M059J (cell line): ENCODE data around the gene RPL10A. TPM values are rescaled to one million over a fixed set of nuclear protein-coding genes. Genes with fewer than 3 reads are reported as not detected.

Experiments
- DNase-seq: peaks from one replicate; pipeline ENCODE4 v3.0.0-alpha.2; 2012; ENCODE audit warnings: low read depth
- total RNA-seq: library from RNA; depleted of rRNA; stranded (reverse); fragments of >200 nt; shearing (Covaris generic); gene quantifications from 2 replicates; pipeline ENCODE4 v1.2.3, GENCODE V29; 2014

Gene RPL10A
- total RNA-seq, 1 experiment from 2014 or later = 778 TPM

- DNase-seq = peak; percentile 48
These were observed 20.0 kb upstream of the RPL10A start for GRCh38 chr6:35448191-35448590.

- DNase-seq = peak; percentile 79
These were observed 18.8 kb upstream of the RPL10A start for GRCh38 chr6:35449287-35449881.

- DNase-seq = no peak
These were observed 16.6 kb upstream of the RPL10A start for GRCh38 chr6:35451354-35452182.

- DNase-seq = peak; percentile 91
These were observed 15.8 kb upstream of the RPL10A start, which contains the start of gene FANCE for GRCh38 chr6:35452183-35453090. FANCE (plus strand) TSS chr6:35452338; CDS start chr6:35452546, 208 bp downstream.

- DNase-seq = no peak
These were observed 15.0 kb upstream of the RPL10A start for GRCh38 chr6:35453236-35453635.

GRCh38 chr6:35454391-35455110, 13.7 kb upstream of the RPL10A start:
- no peak for DNase-seq

- DNase-seq = no peak
These were observed 10.3 kb upstream of the RPL10A start for GRCh38 chr6:35457907-35458306.

GRCh38 chr6:35461270-35461669, 6.9 kb upstream of the RPL10A start:
- DNase-seq = no peak

- DNase-seq = no peak
These were observed 4.9 kb upstream of the RPL10A start for GRCh38 chr6:35463292-35463691.

GRCh38 chr6:35465646-35466045, 2.6 kb upstream of the RPL10A start:
- no peak for DNase-seq

- peak; percentile 10 for DNase-seq
These were observed 964 bp downstream of the RPL10A start for GRCh38 chr6:35468980-35469750.

GRCh38 chr6:35469751-35470662, 1.8 kb downstream of the RPL10A start:
- peak; percentile 36 for DNase-seq

GRCh38 chr6:35470663-35471120, 2.5 kb downstream of the RPL10A start:
- DNase-seq = peak; percentile 33

GRCh38 chr6:35471836-35472345, 3.7 kb downstream of the RPL10A start:
- DNase-seq = no peak

- no peak for DNase-seq
These were observed 5.1 kb downstream of the RPL10A start for GRCh38 chr6:35473075-35473849.

GRCh38 chr6:35473850-35474130, 5.6 kb downstream of the RPL10A start:
- DNase-seq = peak; percentile 18

GRCh38 chr6:35474131-35474941, 6.1 kb downstream of the RPL10A start:
- no peak for DNase-seq
